PC-3 (cell line): ENCODE data around the gene ZFP92. TPM values are rescaled to one million over a fixed set of nuclear protein-coding genes. Genes with fewer than 3 reads are reported as not detected.

Experiments
- ATAC-seq: fragments of 200-7000 bp; cut with Tn5 transposase; 2 replicates; pipeline ENCODE4 v1.9.1; 2020; ENCODE audit warnings: mild to moderate bottlenecking, moderate library complexity
- BruUV-seq: library from RNA; stranded (reverse); fragments of 400-500 nt; replicated peaks from 2 replicates; lab custom pipeline; 2021; lab: Mats Ljungman, UMichigan
- CTCF ChIA-PET: fragments of 300-600 bp; sonication (Branson Sonifier 250); formaldehyde crosslinking; loops from one replicate; lab custom pipeline; 2022; ENCODE audit warnings: antibody characterized with exemption; lab: Charles Lee
- POLR2A ChIA-PET: fragments of 300-600 bp; sonication (Branson Sonifier 250); formaldehyde crosslinking; loops from one replicate; lab custom pipeline; 2022; ENCODE audit warnings: antibody characterized with exemption; ENCODE audit not compliant: unreplicated experiment; lab: Charles Lee
- DNase-seq: peaks from one replicate; pipeline ENCODE4 v3.0.0-alpha.2; 2015
- H2AFZ ChIP-seq: fragments of 300-600 bp; sonication (generic); 2 replicates; pipeline ENCODE4 v1.6.0; 2016; ENCODE audit warnings: antibody characterized with exemption, low read length
- H3F3A ChIP-seq: fragments of 300-600 bp; sonication (generic); one replicate; pipeline ENCODE4 v1.6.0; 2017; ENCODE audit warnings: antibody characterized with exemption, low read length, control low read depth, mild to moderate bottlenecking; ENCODE audit not compliant: unreplicated experiment
- H3K27ac ChIP-seq: fragments of 300-600 bp; sonication (generic); 2 replicates; pipeline ENCODE4 v1.5.1; 2016; ENCODE audit warnings: mild to moderate bottlenecking, low read length
- H3K27me3 ChIP-seq: fragments of 300-600 bp; sonication (generic); 2 replicates; pipeline ENCODE4 v1.6.1; 2016; ENCODE audit warnings: low read length, mixed read lengths
- H3K36me3 ChIP-seq: fragments of 300-600 bp; sonication (generic); 2 replicates; pipeline ENCODE4 v1.6.1; 2016; ENCODE audit warnings: low read depth, mixed run types, low read length, mixed read lengths
- H3K4me1 ChIP-seq: fragments of 300-600 bp; sonication (generic); 2 replicates; pipeline ENCODE4 v1.5.1; 2016; ENCODE audit warnings: low read length; ENCODE audit not compliant: insufficient read depth
- H3K4me2 ChIP-seq: fragments of 300-600 bp; sonication (generic); 2 replicates; pipeline ENCODE4 v1.6.0; 2016; ENCODE audit warnings: low read length
- H3K4me3 ChIP-seq: fragments of 300-600 bp; sonication (generic); 2 replicates; pipeline ENCODE4 v1.5.1; 2016; ENCODE audit warnings: mild to moderate bottlenecking, low read length, mixed read lengths
- H3K79me2 ChIP-seq: fragments of 300-600 bp; sonication (generic); 2 replicates; pipeline ENCODE4 v1.6.1; 2017; ENCODE audit warnings: low read length, mixed read lengths
- H3K9ac ChIP-seq: fragments of 300-600 bp; sonication (generic); 2 replicates; pipeline ENCODE4 v1.6.0; 2016; ENCODE audit warnings: mild to moderate bottlenecking, low read length
- H3K9me2 ChIP-seq: fragments of 300-600 bp; sonication (generic); replicated peaks from 2 replicates; pipeline ENCODE4 v1.6.1; 2016; ENCODE audit warnings: mixed run types, low read length, mixed read lengths
- H3K9me3 ChIP-seq: fragments of 300-600 bp; sonication (generic); 2 replicates; pipeline ENCODE4 v1.6.1; 2016; ENCODE audit warnings: low read length, mixed read lengths
- H4K20me1 ChIP-seq: fragments of 300-600 bp; sonication (generic); 2 replicates; pipeline ENCODE4 v1.6.1; 2016; ENCODE audit warnings: low read length, mixed read lengths
- EZH2 ChIP-seq: fragments of 300-600 bp; sonication (generic); IDR thresholded peaks from one replicate; pipeline ENCODE4 v1.6.1; 2017; ENCODE audit warnings: antibody characterized with exemption, mild to moderate bottlenecking, low read length; ENCODE audit not compliant: unreplicated experiment
- EZH2phosphoT487 ChIP-seq: fragments of 300-600 bp; sonication (generic); IDR thresholded peaks from 2 replicates; pipeline ENCODE4 v1.6.1; 2018; ENCODE audit warnings: mild to moderate bottlenecking, antibody characterized with exemption, low read length, borderline replicate concordance
- intact Hi-C: fragments of 100-400 bp; cut with micrococcal nuclease; formaldehyde crosslinking; loops from 2 replicates; pipeline ENCODE4 v1.9.0; 2023
- total RNA-seq: library from RNA; depleted of rRNA; stranded (reverse); fragments of >200 nt; gene quantifications from 2 replicates; pipeline ENCODE4 v1.2.3, GENCODE V29; 2014
- TF ChIP-seq, protein P1 (sequence below): fragments of 300-600 bp; sonication (generic); conservative IDR thresholded peaks from 2 replicates; pipeline ENCODE4 v1.5.1; 2017; ENCODE audit warnings: antibody characterized with exemption, low read depth, mild to moderate bottlenecking, low read length

ZFP92 gene
- total RNA-seq, 1 experiment from 2014 or later, result not detected

DNA sequence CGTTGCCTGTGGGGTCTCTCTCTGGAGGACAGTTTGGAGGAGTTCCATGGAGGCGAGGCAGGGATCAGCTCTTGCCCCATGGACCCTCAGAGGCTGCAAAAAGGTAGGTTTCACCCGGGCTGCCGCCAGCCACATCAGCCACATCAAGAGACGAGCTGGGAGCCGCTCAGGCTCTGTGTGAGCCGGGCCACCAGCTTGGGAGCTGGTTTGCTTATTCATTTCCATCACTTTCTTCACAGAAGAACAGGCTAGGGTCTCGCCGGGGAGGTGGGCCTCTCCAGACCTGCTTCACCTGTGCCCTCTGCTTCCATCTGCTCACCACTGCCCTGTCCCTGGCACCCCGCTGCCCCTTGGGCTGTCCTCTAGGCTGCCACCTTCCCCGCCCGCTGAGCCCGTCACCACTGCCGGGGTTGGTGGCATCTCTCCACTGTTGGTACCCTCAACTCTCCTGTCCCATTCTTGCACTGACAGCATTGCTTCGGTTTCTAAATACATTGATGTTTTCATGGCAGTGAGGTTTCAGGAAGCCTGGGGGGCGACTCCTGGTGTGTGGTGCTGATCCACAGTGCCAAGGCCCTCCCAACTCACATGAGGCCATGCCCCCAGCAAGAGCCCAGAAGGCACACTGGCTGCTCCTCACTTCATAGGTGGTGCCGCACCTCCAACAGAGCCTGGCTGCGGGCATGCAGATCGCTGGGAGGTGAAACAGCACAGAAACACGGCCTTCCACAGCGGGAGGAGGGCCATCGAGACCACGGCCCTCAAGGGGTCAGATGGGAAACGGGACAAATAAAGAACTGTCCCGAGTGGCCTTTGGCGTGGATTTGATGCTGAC is 39.1 kb downstream of the ZFP92 start:
- H3K79me2 ChIP-seq, result no peaks in the 10 kb centered on the region
- H3K4me2 ChIP-seq, result no peak overlapping the region
- no peaks in the 10 kb centered on the region for H3K4me1 ChIP-seq
- no peak overlapping the region for H3K9ac ChIP-seq
- ChIA-PET CTCF (no interaction called here), POLR2A (no interaction called here)
- no peaks in the 10 kb centered on the region for H3K9me2 ChIP-seq
- H3K27me3 ChIP-seq, result no peaks in the 10 kb centered on the region
- H3F3A ChIP-seq, result no peaks in the 10 kb centered on the region
- no peaks in the 10 kb centered on the region for H4K20me1 ChIP-seq
- no peaks in the 10 kb centered on the region for H3K36me3 ChIP-seq
- H3K27ac ChIP-seq, result no peak overlapping the region
- intact Hi-C loops, result no loop called here
- ATAC-seq, result no peak
- H2AFZ ChIP-seq, result no peak overlapping the region
- BruUV-seq, result no TSS peak
- H3K9me3 ChIP-seq, result no peaks in the 10 kb centered on the region
- no peak overlapping the region for H3K4me3 ChIP-seq
- TF ChIP-seq, protein P1, sequence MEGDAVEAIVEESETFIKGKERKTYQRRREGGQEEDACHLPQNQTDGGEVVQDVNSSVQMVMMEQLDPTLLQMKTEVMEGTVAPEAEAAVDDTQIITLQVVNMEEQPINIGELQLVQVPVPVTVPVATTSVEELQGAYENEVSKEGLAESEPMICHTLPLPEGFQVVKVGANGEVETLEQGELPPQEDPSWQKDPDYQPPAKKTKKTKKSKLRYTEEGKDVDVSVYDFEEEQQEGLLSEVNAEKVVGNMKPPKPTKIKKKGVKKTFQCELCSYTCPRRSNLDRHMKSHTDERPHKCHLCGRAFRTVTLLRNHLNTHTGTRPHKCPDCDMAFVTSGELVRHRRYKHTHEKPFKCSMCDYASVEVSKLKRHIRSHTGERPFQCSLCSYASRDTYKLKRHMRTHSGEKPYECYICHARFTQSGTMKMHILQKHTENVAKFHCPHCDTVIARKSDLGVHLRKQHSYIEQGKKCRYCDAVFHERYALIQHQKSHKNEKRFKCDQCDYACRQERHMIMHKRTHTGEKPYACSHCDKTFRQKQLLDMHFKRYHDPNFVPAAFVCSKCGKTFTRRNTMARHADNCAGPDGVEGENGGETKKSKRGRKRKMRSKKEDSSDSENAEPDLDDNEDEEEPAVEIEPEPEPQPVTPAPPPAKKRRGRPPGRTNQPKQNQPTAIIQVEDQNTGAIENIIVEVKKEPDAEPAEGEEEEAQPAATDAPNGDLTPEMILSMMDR, result no peak
- TF ChIP-seq EZH2 (no peak), EZH2phosphoT487 (no peak)
- DNase-seq, result no peak

DNA sequence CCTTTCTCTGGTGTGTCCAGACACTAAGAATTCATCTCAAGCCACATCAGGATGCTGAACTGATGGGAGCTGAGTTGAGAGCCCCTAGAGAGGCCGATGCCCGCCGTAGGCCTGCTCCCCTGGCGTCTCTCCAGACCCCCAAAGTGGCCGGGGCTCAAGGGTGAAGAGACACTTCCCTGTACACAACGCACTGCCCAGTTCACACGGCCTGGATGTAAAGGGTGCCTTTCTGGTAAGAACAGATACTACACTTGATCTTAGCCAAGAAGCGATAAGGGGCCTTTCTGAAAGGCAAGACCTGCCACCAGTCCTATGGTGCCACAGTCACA is 39.6 kb downstream of the ZFP92 start:
- no peak overlapping the region for H3K27ac ChIP-seq
- no peak overlapping the region for H2AFZ ChIP-seq
- no peaks in the 10 kb centered on the region for H3F3A ChIP-seq
- DNase-seq (no peak), ATAC-seq (no peak)
- H3K79me2 ChIP-seq, result no peaks in the 10 kb centered on the region
- no peaks in the 10 kb centered on the region for H3K36me3 ChIP-seq
- no peaks in the 10 kb centered on the region for H4K20me1 ChIP-seq
- no peak overlapping the region for H3K9ac ChIP-seq
- no peak overlapping the region for H3K4me3 ChIP-seq
- intact Hi-C loops, result no loop called here
- H3K9me2 ChIP-seq, result no peaks in the 10 kb centered on the region
- BruUV-seq, result no TSS peak
- H3K4me2 ChIP-seq, result no peak overlapping the region
- no peaks in the 10 kb centered on the region for H3K4me1 ChIP-seq
- POLR2A ChIA-PET, result no interaction called here
- TF ChIP-seq, protein P1, result no peak
- TF ChIP-seq EZH2phosphoT487 (no peak), EZH2 (no peak)
- CTCF ChIA-PET, result no interaction called here
- H3K27me3 ChIP-seq, result no peaks in the 10 kb centered on the region
- no peaks in the 10 kb centered on the region for H3K9me3 ChIP-seq

DNA sequence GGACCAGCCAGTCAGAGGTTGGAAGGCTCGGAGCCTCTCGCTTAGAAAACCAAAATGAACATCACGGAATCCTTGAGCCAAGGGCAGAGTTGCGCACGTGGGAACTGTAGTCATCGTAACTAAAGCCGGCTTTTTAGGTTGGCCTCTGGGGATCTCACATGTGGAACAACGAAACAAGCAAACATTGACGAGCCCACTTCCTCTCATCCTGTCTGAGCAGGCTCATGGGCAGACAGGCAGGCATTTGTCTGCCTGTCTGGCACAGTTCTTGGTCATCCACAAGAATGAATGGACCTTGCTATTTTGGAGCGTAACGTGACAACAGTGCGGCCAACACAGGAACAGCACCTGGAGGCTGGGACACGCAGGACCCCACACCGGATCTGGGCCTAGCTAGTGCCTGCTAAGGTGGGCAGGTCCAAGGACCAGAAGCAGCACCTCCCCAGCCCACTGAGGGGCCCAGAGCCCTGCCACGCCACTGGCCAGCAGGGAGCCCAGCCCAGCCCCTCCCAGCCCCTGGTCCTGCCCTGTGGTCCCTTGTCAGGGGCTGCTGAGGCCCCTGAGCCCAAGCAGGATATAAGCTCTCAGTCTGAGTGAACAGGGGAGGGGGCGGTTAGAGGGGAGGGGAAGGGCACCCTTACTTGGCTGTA is 43.8 kb downstream of the ZFP92 start:
- intact Hi-C loops, result no loop called here
- ATAC-seq (no peak), DNase-seq (no peak)
- ChIA-PET CTCF (no interaction called here), POLR2A (no interaction called here)
- no peaks in the 10 kb centered on the region for H3K4me1 ChIP-seq
- no peaks in the 10 kb centered on the region for H3K9me3 ChIP-seq
- no peak overlapping the region for H3K9ac ChIP-seq
- H2AFZ ChIP-seq, result no peak overlapping the region
- TF ChIP-seq, protein P1, result no peak
- TF ChIP-seq EZH2 (no peak), EZH2phosphoT487 (no peak)
- H3K27me3 ChIP-seq, result no peaks in the 10 kb centered on the region
- no peak overlapping the region for H3K27ac ChIP-seq
- no peaks in the 10 kb centered on the region for H4K20me1 ChIP-seq
- no peaks in the 10 kb centered on the region for H3K79me2 ChIP-seq
- no peaks in the 10 kb centered on the region for H3F3A ChIP-seq
- H3K36me3 ChIP-seq, result 0 out of 2 replicates have a peak, but pooled peaks cover 2% of the 10 kb centered on the region
- BruUV-seq, result no TSS peak
- no peak overlapping the region for H3K4me2 ChIP-seq
- H3K9me2 ChIP-seq, result no peaks in the 10 kb centered on the region
- H3K4me3 ChIP-seq, result no peak overlapping the region
